Dedifferentiated amniotic fluid mesenchymal stem cell (primary cell): ENCODE results near the gene OLFM1.
"Not testable (repeated sequence)": the region's sequence is repeated elsewhere in the genome, so short reads cannot be mapped to it uniquely, and the experiment has no call there.

Experiments used
- DNase-seq: peaks from one replicate; pipeline ENCODE4 v3.0.0-alpha.2; 2016; ENCODE audit errors: extremely low spot score

OLFM1 gene

GRCh38 chr9:135060461-135061116 is 26.9 kb upstream of the OLFM1 start:
- no peak for DNase-seq

- DNase-seq, result no peak
Observed at GRCh38 chr9:135061441-135061840, 26.0 kb upstream of the OLFM1 start.

GRCh38 chr9:135062254-135062653 is 25.2 kb upstream of the OLFM1 start:
- no peak for DNase-seq

- DNase-seq, result not testable (repeated sequence)
Observed at GRCh38 chr9:135063466-135063865, 24.0 kb upstream of the OLFM1 start.

- not testable (repeated sequence) for DNase-seq
Observed at GRCh38 chr9:135063888-135064287, 23.6 kb upstream of the OLFM1 start.

- no peak for DNase-seq
Observed at GRCh38 chr9:135065151-135065550, 22.3 kb upstream of the OLFM1 start.

GRCh38 chr9:135065804-135066203 is 21.7 kb upstream of the OLFM1 start:
- DNase-seq, result no peak

GRCh38 chr9:135066291-135066690 is 21.2 kb upstream of the OLFM1 start:
- no peak for DNase-seq

- no peak for DNase-seq
Observed at GRCh38 chr9:135067096-135067710, 20.3 kb upstream of the OLFM1 start.

GRCh38 chr9:135068776-135069415 is 18.6 kb upstream of the OLFM1 start:
- DNase-seq, result no peak

- no peak for DNase-seq
Observed at GRCh38 chr9:135069558-135070197, 17.8 kb upstream of the OLFM1 start.

- no peak for DNase-seq
Observed at GRCh38 chr9:135070198-135070951, 17.1 kb upstream of the OLFM1 start.

- no peak for DNase-seq
Observed at GRCh38 chr9:135070964-135071735, 16.3 kb upstream of the OLFM1 start.

- DNase-seq, result no peak
Observed at GRCh38 chr9:135073081-135073740, 14.3 kb upstream of the OLFM1 start.

- DNase-seq, result no peak
Observed at GRCh38 chr9:135073741-135074305, 13.6 kb upstream of the OLFM1 start.

- DNase-seq, result no peak
Observed at GRCh38 chr9:135074354-135075233, 12.9 kb upstream of the OLFM1 start.

- no peak for DNase-seq
Observed at GRCh38 chr9:135075234-135076142, 12.0 kb upstream of the OLFM1 start.
